ENCODE data around the gene RAB1B.

The RAB1B gene

GRCh38 chr11:66222358-66223149 is 45.9 kb upstream of the RAB1B start:
- peaks cover 9% of the 10 kb centered on the region for H3K4me1 ChIP-seq (ENCODE audit: insufficient read depth, low read length, severe bottlenecking)
- H3K9me3 ChIP-seq (ENCODE audit: low read length): no peaks in the 10 kb centered on the region
- no peaks in the 10 kb centered on the region for H3K9me2 ChIP-seq (ENCODE audit: low read depth, low read length)
- H3K27me3 ChIP-seq (ENCODE audit: insufficient read depth, low read length): no peaks in the 10 kb centered on the region
- H3K4me3 ChIP-seq (ENCODE audit: low read depth, low read length, poor library complexity, severe bottlenecking): no peak overlapping the region
- H3K27ac ChIP-seq (ENCODE audit: low read depth, low read length, poor library complexity, severe bottlenecking): peak overlapping the region; percentile 57
- H3K79me2 ChIP-seq (ENCODE audit: insufficient read depth, low read length): no peaks in the 10 kb centered on the region
- H4K20me1 ChIP-seq (ENCODE audit: insufficient read depth, low read length): no peaks in the 10 kb centered on the region
- H3K9ac ChIP-seq (ENCODE audit: low read length): peak overlapping the region; percentile 20; the same call in 1 of the 2 replicates
- no peak overlapping the region for H2AFZ ChIP-seq (ENCODE audit: low read length)
- no peaks in the 10 kb centered on the region for H3F3A ChIP-seq (ENCODE audit: insufficient read depth, low read length)
- TF ChIP-seq EZH2 (IDR thresholded peaks at IDR 0.05; ENCODE audit: borderline replicate concordance, low read length) (no peak), CTCF (IDR thresholded peaks at IDR 0.05; ENCODE audit: low read length) (peak; percentile 100)
- H3K36me3 ChIP-seq (ENCODE audit: insufficient read depth, low read length): peaks cover 59% of the 10 kb centered on the region
- 0 out of 2 replicates have a peak overlapping the region, but pooled peaks have one; percentile 16 for H3K4me2 ChIP-seq (ENCODE audit: low read length)

DNA sequence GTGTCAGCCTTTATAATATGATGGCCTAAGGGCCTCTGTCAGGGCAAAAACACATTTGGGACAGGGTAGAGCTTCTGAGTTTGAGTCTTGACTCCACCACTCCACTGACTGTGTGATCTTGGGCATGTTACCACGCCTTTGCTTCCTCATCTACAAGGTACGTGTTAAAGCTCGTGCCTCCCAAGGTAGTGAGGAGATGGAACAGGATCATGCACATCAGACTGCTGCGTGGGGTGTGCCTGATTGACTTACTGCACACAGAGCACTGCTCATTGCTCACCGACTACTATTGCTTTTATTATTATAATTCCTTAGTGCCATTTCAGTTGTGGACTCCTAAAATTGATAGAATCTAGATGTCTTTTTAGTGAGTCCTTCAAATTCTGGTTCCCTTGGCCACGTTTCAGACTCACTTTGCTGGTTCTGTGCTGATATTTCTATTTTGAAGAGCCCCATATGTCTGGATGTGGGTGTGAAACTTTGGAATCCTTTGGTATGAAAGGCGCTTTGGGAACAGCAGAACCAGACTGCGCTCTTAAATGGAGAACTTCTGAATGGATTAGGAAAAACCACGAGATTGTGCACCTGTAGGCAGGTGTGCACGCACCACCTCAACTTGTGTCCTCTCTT is 44.1 kb upstream of the RAB1B start:
- Histone ChIP-seq H4K20me1 (ENCODE audit: insufficient read depth, low read length) (no peaks in the 10 kb centered on the region), H3K27ac (ENCODE audit: low read depth, low read length, poor library complexity, severe bottlenecking) (no peak overlapping the region), H3K9me2 (ENCODE audit: low read depth, low read length) (no peaks in the 10 kb centered on the region), H3K36me3 (ENCODE audit: insufficient read depth, low read length) (peaks cover 56% of the 10 kb centered on the region), H3K4me1 (ENCODE audit: insufficient read depth, low read length, severe bottlenecking) (peaks cover 9% of the 10 kb centered on the region), H3K4me2 (ENCODE audit: low read length) (no peak overlapping the region), H3K27me3 (ENCODE audit: insufficient read depth, low read length) (no peaks in the 10 kb centered on the region), H3K4me3 (ENCODE audit: low read depth, low read length, poor library complexity, severe bottlenecking) (no peak overlapping the region), H3K79me2 (ENCODE audit: insufficient read depth, low read length) (no peaks in the 10 kb centered on the region), H3K9me3 (ENCODE audit: low read length) (no peaks in the 10 kb centered on the region), H3K9ac (ENCODE audit: low read length) (no peak overlapping the region), H3F3A (ENCODE audit: insufficient read depth, low read length) (no peaks in the 10 kb centered on the region), H2AFZ (ENCODE audit: low read length) (no peak overlapping the region)
- TF ChIP-seq CTCF (IDR thresholded peaks at IDR 0.05; ENCODE audit: low read length) (no peak), EZH2 (IDR thresholded peaks at IDR 0.05; ENCODE audit: borderline replicate concordance, low read length) (no peak)

DNA sequence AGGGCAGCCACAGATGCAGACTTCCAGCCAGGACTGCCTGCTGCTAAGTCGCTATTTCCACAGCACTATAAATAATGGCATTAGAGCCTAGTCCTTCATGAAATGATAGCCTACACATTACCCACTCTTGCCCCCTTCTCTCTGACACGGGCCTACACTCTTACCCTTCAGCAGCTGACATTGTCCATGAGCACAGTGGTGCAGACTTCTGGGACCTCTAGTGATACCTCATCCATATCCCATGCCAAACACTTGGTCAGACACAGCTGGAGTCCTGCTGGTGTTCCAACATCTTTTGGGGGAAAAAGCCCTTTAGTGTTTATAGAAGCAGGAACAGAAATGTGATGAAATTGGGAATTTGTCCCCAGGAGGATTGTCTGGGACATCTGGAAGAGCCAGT is 43.4 kb upstream of the RAB1B start:
- no peaks in the 10 kb centered on the region for H3K27me3 ChIP-seq (ENCODE audit: insufficient read depth, low read length)
- no peak overlapping the region for H3K4me2 ChIP-seq (ENCODE audit: low read length)
- H3K9ac ChIP-seq (ENCODE audit: low read length): no peak overlapping the region
- H3F3A ChIP-seq (ENCODE audit: insufficient read depth, low read length): no peaks in the 10 kb centered on the region
- H4K20me1 ChIP-seq (ENCODE audit: insufficient read depth, low read length): no peaks in the 10 kb centered on the region
- H3K4me1 ChIP-seq (ENCODE audit: insufficient read depth, low read length, severe bottlenecking): peaks cover 9% of the 10 kb centered on the region
- H3K4me3 ChIP-seq (ENCODE audit: low read depth, low read length, poor library complexity, severe bottlenecking): no peak overlapping the region
- H3K9me3 ChIP-seq (ENCODE audit: low read length): no peaks in the 10 kb centered on the region
- H3K27ac ChIP-seq (ENCODE audit: low read depth, low read length, poor library complexity, severe bottlenecking): no peak overlapping the region
- no peak for TF ChIP-seq CTCF (IDR thresholded peaks at IDR 0.05; ENCODE audit: low read length)
- no peak for TF ChIP-seq EZH2 (IDR thresholded peaks at IDR 0.05; ENCODE audit: borderline replicate concordance, low read length)
- peaks cover 50% of the 10 kb centered on the region for H3K36me3 ChIP-seq (ENCODE audit: insufficient read depth, low read length)
- no peaks in the 10 kb centered on the region for H3K79me2 ChIP-seq (ENCODE audit: insufficient read depth, low read length)
- no peaks in the 10 kb centered on the region for H3K9me2 ChIP-seq (ENCODE audit: low read depth, low read length)
- no peak overlapping the region for H2AFZ ChIP-seq (ENCODE audit: low read length)
